BE2C (cell line): ENCODE data around the gene MKNK2.

ENCODE experiments used
- DNase-seq: peaks from one replicate; pipeline ENCODE4 v3.0.0-alpha.2; 2020
- H3K27me3 ChIP-seq: fragments of 250-450 bp; sonication (Bioruptor Pico); 2 replicates; pipeline ENCODE4 v1.5.1; 2020; ENCODE audit warnings: mild to moderate bottlenecking
- H3K36me3 ChIP-seq: fragments of 250-450 bp; sonication (Bioruptor Pico); 2 replicates; pipeline ENCODE4 v1.5.1; 2020; ENCODE audit warnings: mild to moderate bottlenecking
- H3K4me1 ChIP-seq: fragments of 250-450 bp; sonication (Bioruptor Pico); 2 replicates; pipeline ENCODE4 v1.5.1; 2020
- H3K4me3 ChIP-seq: 2 replicates; pipeline ENCODE4 v1.5.1; 2011; ENCODE audit warnings: low read depth, low read length
- H3K9me3 ChIP-seq: fragments of 250-450 bp; sonication (Bioruptor Pico); 2 replicates; pipeline ENCODE4 v1.5.1; 2020
- TF ChIP-seq, protein P1 (sequence below): IDR thresholded peaks from 2 replicates; pipeline ENCODE4 v1.5.1; 2012; ENCODE audit warnings: mild to moderate bottlenecking, low read depth, low read length

MKNK2 gene

DNA sequence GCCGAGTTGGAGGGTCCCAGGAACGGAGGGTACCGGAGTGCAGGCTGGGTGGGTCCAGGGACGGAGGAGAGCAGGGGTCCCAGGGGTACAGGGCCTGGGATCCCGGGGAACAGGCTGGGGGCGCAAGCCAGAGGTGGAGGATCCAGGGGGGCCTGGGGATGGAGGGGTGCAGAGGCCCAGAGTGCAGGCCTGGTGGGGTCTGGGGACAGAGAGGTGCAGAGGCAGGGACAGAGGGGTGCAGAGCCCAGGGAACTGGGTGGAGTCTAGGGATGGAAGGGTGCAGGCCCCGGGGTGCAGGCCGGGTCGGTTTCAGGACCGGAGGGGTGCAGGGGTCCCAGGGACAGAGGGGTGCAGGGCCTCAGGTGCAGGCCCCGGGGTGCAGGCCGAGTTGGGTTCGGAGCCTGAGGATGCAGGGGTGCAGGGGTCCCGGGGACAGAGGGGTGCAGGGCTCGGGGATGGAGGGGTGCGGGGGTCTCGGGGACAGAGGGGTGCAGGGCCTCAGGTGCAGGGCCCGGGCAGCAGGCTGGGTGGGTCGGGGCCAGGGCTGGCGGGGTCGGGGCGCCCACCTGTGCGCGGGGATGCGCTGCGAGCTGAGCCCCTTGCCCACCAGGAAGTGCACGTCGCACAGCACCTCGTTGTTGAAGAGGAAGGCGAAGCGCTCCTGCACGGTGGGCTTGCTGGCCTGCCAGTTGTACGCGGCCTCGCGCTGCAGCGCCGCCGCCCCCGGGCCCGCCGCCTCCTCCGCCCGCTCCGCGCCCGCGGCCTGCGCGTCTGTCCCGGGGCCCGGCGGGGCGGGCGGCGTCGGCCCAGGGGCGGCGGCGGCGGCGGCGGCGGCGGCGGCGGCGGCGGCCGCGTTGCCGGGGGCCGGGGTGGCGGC, 36.1 kb downstream of the MKNK2 start:
- Histone ChIP-seq H3K4me1 (peaks cover 3% of the 10 kb centered on the region; the same call in 1 of the 2 replicates), H3K36me3 (peaks cover 2% of the 10 kb centered on the region; the same call in 1 of the 2 replicates), H3K9me3 (no peaks in the 10 kb centered on the region), H3K4me3 (peak overlapping the region; percentile 58), H3K27me3 (no peaks in the 10 kb centered on the region)
- DNase-seq, result peak; percentile 56
- TF ChIP-seq, protein P1, sequence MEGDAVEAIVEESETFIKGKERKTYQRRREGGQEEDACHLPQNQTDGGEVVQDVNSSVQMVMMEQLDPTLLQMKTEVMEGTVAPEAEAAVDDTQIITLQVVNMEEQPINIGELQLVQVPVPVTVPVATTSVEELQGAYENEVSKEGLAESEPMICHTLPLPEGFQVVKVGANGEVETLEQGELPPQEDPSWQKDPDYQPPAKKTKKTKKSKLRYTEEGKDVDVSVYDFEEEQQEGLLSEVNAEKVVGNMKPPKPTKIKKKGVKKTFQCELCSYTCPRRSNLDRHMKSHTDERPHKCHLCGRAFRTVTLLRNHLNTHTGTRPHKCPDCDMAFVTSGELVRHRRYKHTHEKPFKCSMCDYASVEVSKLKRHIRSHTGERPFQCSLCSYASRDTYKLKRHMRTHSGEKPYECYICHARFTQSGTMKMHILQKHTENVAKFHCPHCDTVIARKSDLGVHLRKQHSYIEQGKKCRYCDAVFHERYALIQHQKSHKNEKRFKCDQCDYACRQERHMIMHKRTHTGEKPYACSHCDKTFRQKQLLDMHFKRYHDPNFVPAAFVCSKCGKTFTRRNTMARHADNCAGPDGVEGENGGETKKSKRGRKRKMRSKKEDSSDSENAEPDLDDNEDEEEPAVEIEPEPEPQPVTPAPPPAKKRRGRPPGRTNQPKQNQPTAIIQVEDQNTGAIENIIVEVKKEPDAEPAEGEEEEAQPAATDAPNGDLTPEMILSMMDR, result no peak

DNA sequence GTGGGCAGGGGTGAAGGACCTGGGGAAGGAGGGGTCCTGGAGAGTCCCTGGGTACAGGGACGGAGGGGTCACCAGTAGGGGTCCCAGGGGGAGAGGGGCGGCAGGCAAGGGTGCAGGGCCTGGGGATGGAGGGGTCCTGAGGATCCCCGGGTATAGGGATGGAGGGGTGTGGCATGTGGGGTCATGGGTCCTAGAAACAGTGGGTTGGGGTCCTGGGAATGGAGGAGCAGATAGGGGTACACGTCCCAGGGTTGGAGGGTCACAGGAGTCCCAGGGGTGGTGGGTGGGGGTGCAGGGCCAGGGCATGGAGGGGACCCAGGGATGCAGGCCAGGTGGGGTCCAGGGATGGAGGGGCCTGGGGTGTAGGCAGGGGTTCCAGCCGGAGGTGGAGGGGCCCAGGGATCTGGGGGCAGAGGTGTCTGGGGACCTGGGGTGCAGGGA, 36.9 kb downstream of the MKNK2 start:
- TF ChIP-seq, protein P1, result no peak
- no peaks in the 10 kb centered on the region for H3K9me3 ChIP-seq
- peaks cover 2% of the 10 kb centered on the region; the same call in 1 of the 2 replicates for H3K36me3 ChIP-seq
- DNase-seq, result no peak
- peaks cover 3% of the 10 kb centered on the region; the same call in 1 of the 2 replicates for H3K4me1 ChIP-seq
- H3K4me3 ChIP-seq, result no peak overlapping the region
- H3K27me3 ChIP-seq, result no peaks in the 10 kb centered on the region

DNA sequence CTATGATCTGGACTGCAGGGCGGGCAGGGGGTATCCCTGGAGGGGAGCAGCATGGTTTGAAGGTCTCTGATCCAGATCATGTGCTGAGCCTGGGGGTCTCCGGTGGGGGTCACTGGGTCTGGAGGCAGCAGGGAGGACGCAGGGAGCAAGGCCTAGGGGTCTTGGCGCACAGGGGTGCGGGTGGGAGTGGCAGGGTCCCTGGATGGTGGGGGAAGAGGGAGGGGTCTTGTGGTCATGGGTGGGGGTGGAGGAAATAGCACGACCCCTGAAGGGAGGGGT, 37.4 kb downstream of the MKNK2 start:
- no peak for DNase-seq

DNA sequence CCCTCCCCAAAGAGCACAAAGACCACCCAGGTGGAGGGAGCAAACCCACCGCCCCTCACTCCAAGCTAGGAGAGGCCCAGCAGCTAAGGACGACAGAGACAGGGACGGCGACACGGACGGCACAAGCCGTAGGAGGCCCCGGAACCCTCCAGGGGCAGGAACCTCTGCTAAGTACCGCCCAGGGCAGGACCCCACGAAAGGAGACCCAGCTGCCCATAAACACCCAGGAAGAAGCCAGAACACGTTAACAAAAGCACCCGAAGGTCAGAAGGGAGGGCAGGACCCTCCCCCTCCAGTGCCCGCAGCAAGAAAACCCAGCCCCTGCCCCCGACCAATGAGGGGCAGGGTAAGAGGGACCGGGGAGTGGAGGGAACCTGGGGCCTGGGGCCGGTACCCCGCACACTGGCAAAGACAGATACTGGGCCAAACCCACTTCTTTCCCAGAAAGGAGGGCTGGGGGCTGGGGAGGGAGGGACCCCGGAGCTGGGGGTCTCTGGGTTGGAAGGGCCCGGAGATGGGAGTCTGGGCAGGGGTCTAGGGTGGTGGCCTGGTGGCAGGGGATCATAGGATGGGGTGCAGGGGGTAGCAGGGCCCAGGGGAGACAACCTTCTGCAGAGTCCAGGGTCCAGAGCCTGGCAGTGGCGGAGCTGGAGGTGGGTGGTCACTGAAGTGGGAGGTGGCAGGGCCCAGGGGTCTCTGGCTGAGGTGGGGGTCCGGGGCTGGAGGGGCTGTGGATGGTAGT, 37.9 kb downstream of the MKNK2 start:
- Histone ChIP-seq H3K9me3 (no peaks in the 10 kb centered on the region), H3K27me3 (no peaks in the 10 kb centered on the region), H3K4me1 (peaks cover 3% of the 10 kb centered on the region; the same call in 1 of the 2 replicates), H3K4me3 (no peak overlapping the region), H3K36me3 (peaks cover 2% of the 10 kb centered on the region; the same call in 1 of the 2 replicates)
- TF ChIP-seq, protein P1, result no peak
- DNase-seq, result no peak

More for the DNA sequence above, 37.4 kb downstream of the MKNK2 start:
- no peaks in the 10 kb centered on the region for H3K9me3 ChIP-seq
- H3K4me1 ChIP-seq, result peaks cover 3% of the 10 kb centered on the region; the same call in 1 of the 2 replicates
- TF ChIP-seq, protein P1, result no peak
- H3K36me3 ChIP-seq, result peaks cover 2% of the 10 kb centered on the region; the same call in 1 of the 2 replicates
- no peak overlapping the region for H3K4me3 ChIP-seq
- H3K27me3 ChIP-seq, result no peaks in the 10 kb centered on the region

DNA sequence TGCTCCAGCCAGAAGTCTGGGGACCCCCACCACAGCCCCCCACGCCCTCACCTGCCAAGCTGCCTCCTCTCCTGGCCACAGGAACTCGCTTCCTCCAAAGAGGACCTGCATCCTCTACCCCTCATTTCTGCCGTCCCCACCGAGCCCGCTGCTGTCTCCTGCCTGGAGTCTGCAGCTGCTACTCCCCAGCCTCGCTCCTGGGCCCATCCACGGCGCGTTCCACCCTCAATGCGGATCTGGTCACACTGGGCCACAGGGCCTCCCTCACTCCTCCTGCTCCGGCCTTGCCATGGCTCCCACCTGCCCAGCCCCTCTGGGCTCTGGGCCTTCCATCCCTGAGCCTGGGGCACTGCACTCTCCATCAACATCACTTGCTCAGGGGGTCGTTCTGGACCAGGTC, 39.9 kb downstream of the MKNK2 start:
- H3K27me3 ChIP-seq, result no peaks in the 10 kb centered on the region
- no peak for DNase-seq
- no peaks in the 10 kb centered on the region for H3K9me3 ChIP-seq
- no peaks in the 10 kb centered on the region for H3K4me1 ChIP-seq
- H3K36me3 ChIP-seq, result peaks cover 2% of the 10 kb centered on the region; the same call in 1 of the 2 replicates
- H3K4me3 ChIP-seq, result no peak overlapping the region
- TF ChIP-seq, protein P1, result no peak
